HG03135 (cell line): ENCODE data around the gene LRMDA.

Experiments used
- ATAC-seq: cut with Tn5 transposase; IDR thresholded peaks from one replicate; pipeline ENCODE4 v1.9.1; 2021; ENCODE audit warnings: mild to moderate bottlenecking, moderate library complexity; ENCODE audit not compliant: unreplicated experiment

LRMDA gene

DNA sequence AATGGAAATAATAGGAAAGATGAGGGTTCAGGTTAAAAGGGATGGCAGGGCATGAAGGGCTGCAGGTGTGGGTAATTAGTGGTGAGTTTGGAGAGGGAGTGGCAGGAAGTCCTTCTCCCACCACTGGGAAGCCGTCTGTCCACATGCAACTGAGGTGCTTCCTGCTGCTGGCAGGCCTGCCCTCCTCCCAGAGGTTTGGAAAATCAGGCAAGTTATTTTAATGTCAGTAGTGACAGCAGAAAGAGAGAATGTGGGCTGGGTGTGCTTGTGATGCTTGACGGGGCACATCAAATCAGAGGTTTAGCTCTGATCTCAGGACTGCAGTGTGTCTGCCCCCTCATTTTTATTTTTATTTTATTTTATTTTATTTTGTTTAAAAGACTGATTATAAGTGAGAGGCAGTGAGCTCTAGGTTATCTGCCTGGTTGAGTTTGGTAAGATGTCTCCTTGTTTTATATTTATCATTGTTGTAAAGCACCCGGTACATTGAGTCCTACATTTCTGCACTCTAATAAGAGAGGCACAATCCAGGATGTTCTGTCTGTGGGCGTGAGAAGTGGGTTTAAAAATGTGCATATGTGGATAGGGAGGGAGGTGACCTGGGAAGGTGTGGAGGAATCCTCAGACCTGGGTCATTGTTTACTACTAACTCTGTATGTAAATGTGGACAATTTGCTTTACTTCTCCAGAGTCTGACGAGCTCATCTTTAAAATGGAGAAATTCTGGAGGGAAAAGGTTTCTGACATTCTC is 504.4 kb downstream of the LRMDA start:
- ATAC-seq = no peak

DNA sequence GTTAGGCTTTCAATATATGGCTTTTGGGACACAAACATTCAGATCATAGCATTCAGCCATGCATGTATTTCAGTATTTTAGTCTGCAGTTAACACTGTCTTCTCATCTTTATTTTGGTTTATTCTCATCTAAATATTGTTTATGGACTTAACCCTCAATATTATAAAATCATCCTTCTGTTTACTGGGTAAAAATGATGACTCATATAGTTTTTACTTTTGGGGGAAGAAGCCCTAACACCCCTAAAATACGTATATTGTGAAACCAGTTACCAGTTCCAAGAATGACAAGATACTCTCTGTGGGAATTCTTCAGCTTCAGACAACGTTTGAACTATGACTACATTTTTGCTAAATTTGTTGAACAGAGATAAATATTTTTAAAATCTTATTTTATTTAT is 505.4 kb downstream of the LRMDA start:
- ATAC-seq = no peak

DNA sequence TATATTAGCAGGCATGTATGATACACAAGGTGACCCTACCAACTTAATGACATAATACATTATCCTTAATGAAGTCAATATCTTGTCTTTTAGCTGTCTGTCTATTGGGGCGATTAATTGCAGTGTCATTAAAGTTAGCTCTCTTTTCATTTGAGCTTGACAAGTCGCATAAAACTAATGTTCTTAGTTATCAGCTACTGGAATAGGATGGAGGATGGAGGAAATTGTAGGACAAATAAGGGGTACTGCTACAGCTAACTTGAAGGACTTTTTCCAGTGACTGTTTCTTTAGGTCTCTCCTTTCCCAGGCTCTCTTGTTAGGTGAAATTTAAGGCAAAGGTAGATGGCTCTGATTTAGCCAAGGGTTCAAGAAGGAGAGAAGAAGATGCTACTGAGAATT is 506.4 kb downstream of the LRMDA start:
- no peak for ATAC-seq

DNA sequence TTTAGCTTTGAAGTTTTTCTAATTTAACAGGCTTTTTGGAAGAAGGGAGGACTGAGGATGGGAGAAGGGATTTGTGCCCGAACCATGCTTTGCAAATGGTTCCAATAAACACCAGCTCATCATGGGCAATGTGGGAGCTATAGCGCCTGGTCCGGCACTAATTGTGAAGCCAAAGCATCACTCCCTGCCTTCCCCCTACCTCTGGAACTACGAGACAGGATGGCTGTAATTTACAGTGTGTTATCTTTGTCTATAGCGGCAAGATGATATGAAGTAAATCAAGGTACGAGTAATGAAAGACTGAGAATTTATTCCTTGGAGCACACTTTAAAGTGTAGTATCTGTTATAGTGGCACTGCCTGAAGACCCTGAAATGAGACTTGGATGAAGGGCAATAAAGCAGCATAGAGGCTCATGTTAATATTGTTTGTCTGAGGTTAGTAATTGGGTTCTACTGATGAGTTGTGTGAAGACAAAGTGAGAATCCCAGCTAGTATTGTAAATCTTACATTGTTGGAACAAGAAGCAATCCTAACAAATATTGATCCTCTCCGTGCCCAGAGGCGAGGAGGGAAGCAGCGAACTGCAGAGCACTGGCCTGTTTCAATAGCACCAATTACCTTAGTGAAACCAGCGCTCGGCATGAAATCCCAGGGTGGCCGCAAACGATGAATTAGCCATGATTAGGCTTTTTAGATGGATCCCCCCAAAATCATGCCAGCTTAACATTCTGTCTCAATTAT is 507.1 kb downstream of the LRMDA start:
- ATAC-seq = no peak

DNA sequence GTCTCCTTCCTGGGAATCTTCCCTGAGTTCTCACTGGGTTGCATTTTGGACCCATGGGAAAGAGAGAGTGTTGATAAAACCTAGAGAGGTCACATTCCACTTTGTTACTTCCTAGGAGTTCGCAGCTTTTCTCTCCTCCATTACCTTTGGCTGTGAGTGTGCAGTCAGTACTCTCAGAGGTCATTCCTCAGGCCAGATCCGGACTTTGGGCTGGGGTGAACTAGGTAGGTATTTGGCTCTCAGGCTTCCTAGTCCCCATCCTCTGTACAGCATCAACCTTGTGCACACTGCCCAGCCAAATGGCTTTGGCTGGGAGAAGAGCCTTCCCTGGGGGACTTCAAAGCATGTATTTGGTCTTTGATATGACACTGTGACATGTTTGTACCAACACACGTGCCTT is 508.1 kb downstream of the LRMDA start:
- no peak for ATAC-seq

DNA sequence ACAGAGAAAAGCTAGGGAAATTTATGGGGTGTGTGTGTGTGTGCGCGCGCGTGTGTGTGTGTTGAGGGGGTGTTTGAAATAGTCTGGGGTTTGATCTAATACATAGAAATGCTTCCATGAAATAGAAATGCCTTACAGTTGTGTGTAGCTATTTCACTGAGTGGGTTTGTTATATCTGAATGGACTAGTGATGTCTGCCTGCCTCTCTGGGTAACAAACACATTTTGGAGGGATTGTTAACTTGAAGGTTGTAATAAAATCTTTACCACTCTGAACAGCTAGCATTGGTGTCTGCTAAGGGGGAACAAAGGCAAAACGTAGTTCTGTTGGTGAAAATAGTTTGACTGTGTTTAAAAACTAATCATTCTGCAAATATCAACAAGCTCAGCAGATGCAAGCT is 509.3 kb downstream of the LRMDA start:
- no peak for ATAC-seq

DNA sequence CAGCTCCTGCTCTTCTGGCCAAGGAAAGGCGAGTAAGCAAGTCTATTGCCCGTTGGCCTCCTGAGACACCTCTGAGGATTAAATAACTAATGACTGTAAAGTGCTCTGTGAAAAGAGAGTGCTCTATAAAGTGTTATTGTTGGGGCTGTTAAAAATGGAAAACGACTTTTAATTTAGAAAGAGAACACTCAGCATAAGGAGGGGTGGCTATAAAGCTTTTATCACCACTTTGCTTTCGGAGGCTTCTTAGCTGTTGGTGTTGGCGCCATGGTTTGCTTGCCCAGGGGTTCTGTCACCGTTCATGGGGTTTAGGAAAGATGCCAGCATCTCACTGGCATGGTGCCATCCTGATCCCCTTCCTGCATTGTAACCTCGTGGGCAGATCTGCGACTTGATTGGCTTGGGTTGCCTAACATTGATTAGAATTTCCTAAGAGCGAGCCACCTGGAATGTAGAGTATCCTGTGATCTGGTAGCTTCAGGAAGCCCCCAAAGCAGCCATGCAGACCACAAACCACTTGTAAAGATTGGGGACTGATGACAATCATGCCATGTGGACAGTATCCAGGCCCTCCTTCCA is 509.9 kb downstream of the LRMDA start:
- ATAC-seq = no peak

DNA sequence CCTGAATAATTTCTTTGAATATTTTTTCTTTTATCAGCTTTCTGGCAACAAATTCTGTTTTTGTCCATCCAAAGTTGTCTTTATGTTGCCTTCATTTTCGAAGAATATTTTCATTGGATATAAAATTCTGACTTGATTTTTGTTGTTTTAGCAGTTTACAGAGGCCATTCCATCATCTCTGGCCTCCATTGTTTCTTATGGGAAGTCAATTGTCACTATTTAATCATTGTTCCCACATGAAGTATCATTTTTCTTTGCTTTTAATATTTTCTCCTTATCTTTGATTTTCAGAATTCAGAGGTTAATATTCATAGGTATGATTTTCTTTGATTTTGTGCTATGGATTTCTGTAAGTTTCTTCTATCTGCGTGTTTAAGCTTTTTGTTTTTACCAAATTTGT is 512.6 kb downstream of the LRMDA start:
- no peak for ATAC-seq

DNA sequence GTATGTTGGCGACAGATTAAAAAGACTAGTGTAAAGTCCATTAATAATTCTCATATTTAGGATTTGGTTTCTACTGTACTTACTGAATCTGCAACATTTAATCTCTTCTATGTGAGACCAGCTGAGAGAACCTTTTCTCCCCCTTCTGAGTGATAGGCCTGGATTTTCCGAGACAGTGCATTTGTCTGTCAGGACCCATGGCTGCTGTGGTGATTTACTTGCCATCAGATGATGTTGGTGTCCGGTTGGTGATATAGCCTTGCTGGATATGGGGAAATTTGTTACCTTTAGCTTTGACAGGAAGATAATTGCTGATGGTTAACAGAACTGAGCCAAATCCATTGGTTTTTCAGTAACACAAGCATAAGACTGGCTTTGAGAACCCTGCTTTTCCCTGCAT is 517.2 kb downstream of the LRMDA start:
- ATAC-seq = no peak

DNA sequence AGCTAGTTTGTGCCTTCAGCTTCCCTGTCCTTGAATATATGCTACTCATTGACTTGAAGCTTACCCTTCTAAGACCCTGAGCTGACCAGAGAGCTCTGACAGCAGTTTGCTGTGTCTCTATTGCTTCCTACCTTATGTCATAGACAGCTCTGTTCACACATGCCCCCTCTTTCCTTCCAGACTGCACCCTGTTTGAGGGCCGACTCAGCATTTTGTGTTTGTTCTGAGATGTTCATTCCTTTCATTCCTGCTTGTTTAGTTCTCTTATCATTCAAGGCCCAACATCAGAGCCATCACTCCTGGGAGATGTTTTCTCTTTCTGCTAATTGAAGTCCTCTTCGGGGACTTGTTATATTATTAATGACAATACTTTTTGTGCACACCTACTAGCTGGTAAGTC is 518.9 kb downstream of the LRMDA start:
- no peak for ATAC-seq

DNA sequence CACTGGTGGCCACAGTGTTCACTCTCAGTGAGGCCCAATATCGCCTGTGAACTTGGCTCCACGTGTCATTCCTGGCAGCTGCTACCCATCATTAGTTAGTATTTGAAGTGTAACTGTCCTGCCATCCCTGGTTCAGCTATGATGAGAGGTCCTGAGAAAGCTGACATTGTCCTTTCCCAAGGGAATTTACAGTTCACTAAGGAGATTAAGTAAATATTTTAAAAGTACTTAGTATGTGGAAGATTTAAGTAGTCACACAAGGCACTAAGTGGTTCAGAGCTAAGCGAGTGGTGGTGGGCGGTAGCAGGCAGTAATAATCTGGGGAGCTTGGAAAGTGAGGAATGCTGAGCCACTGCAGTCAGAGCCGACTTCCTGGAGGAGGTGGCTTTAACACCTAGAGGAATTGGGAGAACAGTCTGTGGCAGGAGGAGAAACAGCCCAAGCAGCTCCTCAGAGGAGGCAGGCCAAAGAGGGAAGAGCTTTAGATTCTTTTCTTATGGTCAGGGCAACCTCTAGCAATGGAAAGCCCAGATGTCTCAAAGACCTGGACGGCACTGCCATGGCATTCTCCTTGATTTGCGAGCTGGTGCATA is 519.7 kb downstream of the LRMDA start:
- no peak for ATAC-seq

DNA sequence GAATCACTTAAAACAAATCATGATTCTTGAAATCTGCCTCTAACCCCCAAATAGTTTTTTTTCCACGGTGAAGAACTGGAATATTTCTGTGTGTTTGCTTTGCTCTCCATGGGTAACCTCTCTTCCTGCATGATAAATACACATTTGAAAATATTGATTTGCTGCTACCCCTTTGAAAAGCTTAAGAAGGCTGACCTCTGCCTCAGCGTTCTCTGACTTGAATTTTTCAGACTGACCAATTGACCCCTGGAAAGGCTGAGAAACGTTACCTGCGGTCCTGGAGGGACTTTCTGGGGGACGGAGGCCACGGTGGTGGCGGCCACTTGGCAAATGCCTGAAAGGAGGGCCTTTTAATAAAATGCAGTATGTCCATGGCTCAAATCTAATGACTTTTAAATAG is 520.2 kb downstream of the LRMDA start:
- no peak for ATAC-seq

DNA sequence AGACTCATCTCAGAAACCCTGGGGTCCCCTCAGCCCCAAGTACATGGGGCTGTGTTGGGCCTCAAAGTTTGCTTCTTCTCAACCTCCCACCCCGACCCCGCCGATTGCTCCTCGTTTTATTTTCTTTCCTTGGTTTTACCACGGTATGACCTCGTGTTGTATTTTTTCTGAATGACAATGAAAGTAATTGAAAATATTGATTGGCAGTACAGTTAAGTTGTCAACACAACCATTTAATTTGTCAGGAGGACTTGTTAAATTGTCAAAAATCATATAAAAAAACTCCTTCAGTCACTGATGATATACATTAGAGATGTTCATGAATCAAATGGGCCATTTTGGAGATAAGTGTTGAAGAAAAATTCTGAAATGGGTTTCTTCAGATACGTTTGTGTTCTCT is 520.7 kb downstream of the LRMDA start:
- ATAC-seq = no peak

DNA sequence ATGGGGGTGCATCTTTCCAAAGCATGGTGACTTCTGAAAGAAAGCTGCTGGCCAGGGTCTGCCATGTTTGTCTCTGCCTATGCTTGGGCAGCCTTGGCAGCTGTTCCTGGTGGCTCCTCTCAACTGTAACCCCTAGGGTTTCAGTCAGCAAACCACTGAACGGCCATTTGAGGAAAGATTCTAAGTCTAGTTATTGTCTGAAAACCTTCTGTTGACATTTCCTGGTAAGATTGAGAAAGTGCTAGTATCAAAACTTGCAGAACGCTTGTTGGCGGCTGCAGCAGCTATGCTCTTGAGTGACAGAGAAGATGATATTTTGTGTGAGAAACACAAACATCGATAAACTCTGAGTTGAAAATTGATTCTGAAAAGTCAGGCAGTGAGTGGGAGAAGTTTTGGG is 523.1 kb downstream of the LRMDA start:
- no peak for ATAC-seq

DNA sequence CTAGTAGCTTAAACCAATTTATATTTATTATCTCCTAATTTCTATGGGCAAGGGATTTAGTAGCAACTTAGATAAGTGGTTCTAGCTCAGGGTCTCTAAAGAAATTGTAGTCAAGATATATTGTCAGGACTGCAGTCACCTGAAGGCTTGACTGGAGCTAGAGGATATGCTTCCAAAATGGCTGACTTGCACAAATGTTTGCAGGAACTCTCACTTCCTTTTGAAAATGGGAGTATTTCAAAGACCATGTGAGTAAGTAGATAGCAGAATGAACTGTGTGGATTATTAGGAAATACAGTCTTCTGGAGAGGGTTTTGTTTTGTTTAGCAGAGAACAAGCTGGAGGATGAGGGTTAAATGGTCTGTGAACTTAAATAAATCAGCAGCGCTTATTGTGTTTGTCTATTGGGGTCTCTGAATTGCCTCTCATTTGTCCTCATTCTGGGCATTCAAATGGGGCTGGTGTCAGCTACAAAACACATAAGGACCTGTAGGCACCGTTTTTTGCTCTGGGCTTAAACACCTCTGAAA is 524.6 kb downstream of the LRMDA start:
- ATAC-seq = no peak

DNA sequence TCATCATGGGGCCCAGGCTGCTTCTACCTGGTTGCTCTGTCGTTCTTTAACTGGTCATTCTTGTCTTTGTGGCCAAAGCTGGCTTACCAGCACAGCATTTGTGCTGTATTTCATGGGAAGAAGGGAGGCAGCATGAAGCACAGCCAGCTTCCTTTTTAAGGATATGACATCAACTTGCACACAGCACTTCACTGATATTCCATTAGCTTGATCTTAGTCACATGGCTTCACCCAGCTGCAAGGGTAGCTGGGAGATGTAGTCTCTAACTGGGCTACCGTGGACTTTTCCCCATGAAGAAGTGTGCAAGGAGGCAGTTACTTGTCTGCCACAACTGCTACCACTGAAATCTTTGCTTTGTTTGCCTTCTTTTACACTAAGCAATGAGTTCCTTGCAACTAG is 525.2 kb downstream of the LRMDA start:
- ATAC-seq = no peak

DNA sequence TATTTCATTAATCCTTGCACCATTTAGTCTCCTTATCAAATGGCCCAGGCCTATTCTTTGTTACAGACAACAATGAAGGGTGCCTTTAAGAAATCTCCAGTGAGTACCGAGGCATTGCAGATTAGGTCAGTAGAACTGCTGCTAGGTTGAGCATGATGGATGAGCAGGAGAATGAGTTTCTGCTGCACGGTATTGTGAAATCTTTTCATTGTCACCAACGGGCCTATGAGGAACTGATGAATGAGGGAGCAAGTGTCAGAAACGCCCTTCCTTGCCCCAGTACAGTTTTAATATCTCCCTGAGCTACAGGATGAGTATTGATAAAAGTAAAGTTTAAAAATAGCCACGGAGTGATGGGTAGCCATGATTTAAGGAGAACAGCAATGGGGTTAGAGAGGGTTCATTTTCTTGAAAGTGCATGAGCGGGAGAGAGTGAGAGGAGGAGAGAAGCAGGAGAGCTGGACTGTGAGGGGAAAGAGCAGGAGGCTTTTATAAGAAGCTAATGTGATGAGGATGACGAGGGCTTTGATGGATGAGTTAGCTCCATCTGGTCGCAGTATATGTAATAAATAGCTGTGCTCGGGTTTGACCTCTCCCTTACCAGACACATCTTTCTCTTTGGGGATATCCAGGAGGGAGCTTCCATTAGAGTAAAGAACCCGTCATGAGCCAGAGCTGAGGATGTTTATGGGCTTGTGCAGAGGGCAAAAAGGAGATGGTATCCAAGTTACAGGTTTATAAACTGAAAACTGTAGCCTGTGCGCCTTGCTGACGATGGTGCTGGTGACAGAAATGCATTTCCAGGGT is 526.1 kb downstream of the LRMDA start:
- ATAC-seq = no peak

DNA sequence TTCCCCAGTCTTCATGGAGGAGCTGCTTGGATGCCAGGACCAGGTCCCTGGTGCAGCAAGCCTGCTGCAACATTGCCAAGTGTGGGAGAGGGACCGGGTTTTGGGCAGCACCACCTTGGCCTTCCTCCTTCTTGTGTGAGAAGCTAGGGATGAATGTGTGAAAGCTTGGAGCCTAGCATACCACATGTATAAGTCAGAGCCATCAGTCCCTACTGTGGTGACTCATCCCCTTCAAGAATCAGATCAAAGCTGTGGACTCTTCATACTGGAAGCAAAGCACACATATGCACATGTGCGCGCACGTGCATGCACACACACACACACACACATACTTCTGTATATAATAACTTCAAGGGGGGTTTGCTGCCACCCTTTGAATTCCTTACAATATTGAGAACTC is 527.8 kb downstream of the LRMDA start:
- no peak for ATAC-seq

DNA sequence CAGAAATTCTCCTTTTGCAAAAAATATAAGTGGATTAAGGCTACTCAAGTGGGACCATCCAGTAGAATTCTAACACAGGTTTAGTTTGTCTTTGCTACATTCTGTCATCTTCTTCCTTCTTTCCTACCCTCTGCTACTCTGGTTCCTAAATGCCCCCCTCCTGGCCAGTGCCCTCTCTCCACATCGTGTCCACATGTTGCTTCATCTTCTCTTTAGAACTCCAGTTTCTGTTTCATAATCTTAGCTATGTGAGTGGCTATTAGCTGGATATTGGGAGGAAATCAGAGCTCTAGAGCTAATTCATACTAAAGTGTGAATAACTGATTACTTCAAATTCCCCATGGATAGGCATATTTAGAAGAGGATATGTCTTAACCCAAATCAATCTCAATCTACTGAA is 528.5 kb downstream of the LRMDA start:
- ATAC-seq = no peak

DNA sequence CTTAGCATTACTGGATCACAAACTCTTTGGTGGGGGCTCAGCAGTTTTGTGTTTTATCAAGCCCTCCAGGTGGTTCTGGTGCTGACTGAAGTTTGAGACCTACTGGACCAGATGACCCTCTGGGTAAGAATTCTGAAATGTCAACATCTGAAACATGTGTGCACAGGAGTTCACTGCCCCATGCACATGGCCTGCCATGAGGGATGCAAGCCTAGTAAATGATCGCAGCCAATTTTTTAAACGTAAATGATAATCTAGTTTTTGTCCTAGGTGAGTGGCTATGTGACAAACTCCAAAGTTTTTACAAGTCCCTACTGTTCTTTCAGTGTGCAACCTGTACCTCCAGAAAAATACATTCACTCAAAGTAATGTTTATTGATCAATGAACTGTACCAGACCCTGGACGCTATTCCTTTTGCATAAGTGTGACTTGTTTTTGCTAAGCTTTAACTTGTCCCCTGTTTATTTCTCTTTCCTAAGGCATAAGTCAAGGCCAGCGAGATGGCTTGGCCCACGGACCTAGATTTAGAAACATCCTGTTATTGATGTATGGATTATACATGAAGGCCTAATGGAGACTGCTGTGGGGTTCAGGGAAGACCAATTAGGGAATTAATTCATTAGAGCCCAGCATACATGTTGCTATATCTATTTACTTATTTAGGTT is 531.1 kb downstream of the LRMDA start:
- ATAC-seq = no peak
